OCI-LY3 (cell line): ENCODE results near the gene TRIM31.

Experiments used
- CTCF ChIP-seq: fragments of 200-600, 300-600 bp; sonication (generic); IDR thresholded peaks from 2 replicates; pipeline ENCODE4 v1.5.1; 2014; ENCODE audit warnings: antibody characterized with exemption, low read length, low read depth
- EZH2phosphoT487 ChIP-seq: fragments of 200-600 bp; shearing (Covaris generic); IDR thresholded peaks from 2 replicates; pipeline ENCODE4 v1.6.1; 2018; ENCODE audit warnings: antibody characterized with exemption, mixed run types, low read depth

GRCh38 chr6:30127238-30128093 is 14.6 kb upstream of the TRIM31 start:
- TF ChIP-seq CTCF = no peak
- TF ChIP-seq EZH2phosphoT487 = no peak
